ENCODE data around the gene CAPN2. TPM values are rescaled to one million over a fixed set of nuclear protein-coding genes. Genes with fewer than 3 reads are reported as not detected.

The CAPN2 gene
- total and polyA plus RNA-seq, 3 donors from 2014 or later = 99.0 to 179 (median 174) TPM

DNA sequence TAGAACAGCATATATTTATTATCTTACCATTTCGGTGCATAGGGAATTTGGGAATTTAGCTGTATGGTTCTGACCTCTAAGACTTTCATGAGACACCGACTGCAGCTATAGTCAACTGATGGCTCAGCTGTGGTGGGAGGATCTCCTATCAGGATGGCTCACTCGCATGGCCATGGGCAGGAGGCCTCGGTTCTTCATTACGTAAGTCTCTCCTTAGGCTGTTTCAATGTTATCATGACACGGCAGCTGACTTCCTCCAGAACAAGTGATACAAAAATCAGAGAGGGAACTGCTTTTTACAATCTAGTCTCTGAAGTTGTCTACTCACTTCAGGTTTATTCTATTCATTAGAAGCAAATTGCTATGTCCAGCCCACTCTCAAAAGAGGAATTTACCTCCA, 33.5 kb upstream of the CAPN2 start:
- no peak overlapping the region for H3K4me3 ChIP-seq

DNA sequence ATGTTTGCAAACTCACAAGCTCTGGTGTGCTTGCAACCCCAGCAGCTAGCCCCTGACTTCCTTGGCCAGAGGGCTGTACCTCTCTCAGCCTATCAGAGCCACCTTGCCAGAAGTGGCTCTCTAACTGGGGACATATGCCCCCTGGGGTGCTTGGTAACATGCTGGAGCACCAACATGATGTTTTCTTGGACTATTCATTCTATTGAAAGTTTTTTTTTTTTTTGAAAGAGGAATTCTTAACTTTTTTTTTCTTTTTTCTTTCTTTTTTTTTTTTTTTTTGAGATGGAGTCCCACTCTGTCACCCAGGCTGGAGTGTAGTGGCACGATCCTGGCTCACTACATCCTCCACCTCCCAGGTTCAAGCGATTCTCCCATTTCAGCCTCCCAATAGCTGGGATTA, 32.2 kb upstream of the CAPN2 start:
- no peaks in the 10 kb centered on the region for H3K27me3 ChIP-seq
- H3K4me1 ChIP-seq = no peaks in the 10 kb centered on the region
- 96 to 97% methylated on average over 2 of the region's 2 CpGs for WGBS, 2 donors
- no peak for DNase-seq
- no peak overlapping the region for H3K27ac ChIP-seq
- no peaks in the 10 kb centered on the region for H3K9me3 ChIP-seq
- no peaks in the 10 kb centered on the region for H3K36me3 ChIP-seq (ENCODE audit: low read depth, missing control alignments)
- H3K4me3 ChIP-seq = no peak overlapping the region
- intact Hi-C loops (cut with DNase I; ENCODE audit: low total_unique reads) = loop anchor here (10.0 kb wide), 1 partner anchor 545 kb away; no protein-coding TSS in a partner anchor
- TF ChIP-seq, protein P1, sequence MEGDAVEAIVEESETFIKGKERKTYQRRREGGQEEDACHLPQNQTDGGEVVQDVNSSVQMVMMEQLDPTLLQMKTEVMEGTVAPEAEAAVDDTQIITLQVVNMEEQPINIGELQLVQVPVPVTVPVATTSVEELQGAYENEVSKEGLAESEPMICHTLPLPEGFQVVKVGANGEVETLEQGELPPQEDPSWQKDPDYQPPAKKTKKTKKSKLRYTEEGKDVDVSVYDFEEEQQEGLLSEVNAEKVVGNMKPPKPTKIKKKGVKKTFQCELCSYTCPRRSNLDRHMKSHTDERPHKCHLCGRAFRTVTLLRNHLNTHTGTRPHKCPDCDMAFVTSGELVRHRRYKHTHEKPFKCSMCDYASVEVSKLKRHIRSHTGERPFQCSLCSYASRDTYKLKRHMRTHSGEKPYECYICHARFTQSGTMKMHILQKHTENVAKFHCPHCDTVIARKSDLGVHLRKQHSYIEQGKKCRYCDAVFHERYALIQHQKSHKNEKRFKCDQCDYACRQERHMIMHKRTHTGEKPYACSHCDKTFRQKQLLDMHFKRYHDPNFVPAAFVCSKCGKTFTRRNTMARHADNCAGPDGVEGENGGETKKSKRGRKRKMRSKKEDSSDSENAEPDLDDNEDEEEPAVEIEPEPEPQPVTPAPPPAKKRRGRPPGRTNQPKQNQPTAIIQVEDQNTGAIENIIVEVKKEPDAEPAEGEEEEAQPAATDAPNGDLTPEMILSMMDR (IDR thresholded peaks at IDR 0.05) = no peak
- TF ChIP-seq POLR2A (IDR thresholded peaks at IDR 0.05) = no peak

More for the DNA sequence above, 33.5 kb upstream of the CAPN2 start:
- Histone ChIP-seq H3K4me1 (no peaks in the 10 kb centered on the region), H3K9me3 (no peaks in the 10 kb centered on the region), H3K27ac (no peak overlapping the region), H3K27me3 (no peaks in the 10 kb centered on the region), H3K36me3 (ENCODE audit: low read depth, missing control alignments) (no peaks in the 10 kb centered on the region)
- no peak for DNase-seq
- 63 to 73% methylated on average over 6 of the region's 6 CpGs for WGBS, 2 donors
- TF ChIP-seq, protein P1 (IDR thresholded peaks at IDR 0.05) = no peak
- TF ChIP-seq POLR2A (IDR thresholded peaks at IDR 0.05) = no peak
- intact Hi-C loops (cut with DNase I; ENCODE audit: low total_unique reads) = no loop called here

DNA sequence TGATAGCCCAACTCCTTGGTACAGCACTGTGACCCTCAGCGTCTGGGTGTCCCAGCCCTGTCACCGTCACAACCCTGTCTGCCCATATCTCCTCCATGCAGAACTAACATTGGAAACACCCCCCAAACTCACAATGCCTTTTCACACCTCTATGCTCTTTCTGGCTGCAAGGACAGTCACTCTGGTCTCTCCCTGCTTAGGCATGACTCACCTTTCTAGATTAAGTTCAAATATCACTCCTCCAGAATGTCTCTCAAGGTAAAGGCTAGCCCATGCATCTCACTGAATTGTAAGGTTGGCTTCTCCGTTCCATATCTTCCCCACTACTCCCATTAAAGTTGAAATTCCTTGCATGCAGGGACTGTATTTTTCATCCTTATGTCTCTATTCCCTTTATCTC, 29.8 kb upstream of the CAPN2 start:
- Histone ChIP-seq H3K9me3 (no peaks in the 10 kb centered on the region), H3K4me1 (no peaks in the 10 kb centered on the region), H3K27ac (no peak overlapping the region), H3K36me3 (ENCODE audit: low read depth, missing control alignments) (no peaks in the 10 kb centered on the region), H3K27me3 (no peaks in the 10 kb centered on the region), H3K4me3 (no peak overlapping the region)
- no peak for TF ChIP-seq POLR2A (IDR thresholded peaks at IDR 0.05)
- TF ChIP-seq, protein P1 (IDR thresholded peaks at IDR 0.05) = no peak
- 93 to 98% methylated on average over 3 of the region's 3 CpGs for WGBS, 2 donors
- intact Hi-C loops (cut with DNase I; ENCODE audit: low total_unique reads) = loop anchor here (10.0 kb wide), 1 partner anchor 548 kb away; no protein-coding TSS in a partner anchor
- no peak for DNase-seq

DNA sequence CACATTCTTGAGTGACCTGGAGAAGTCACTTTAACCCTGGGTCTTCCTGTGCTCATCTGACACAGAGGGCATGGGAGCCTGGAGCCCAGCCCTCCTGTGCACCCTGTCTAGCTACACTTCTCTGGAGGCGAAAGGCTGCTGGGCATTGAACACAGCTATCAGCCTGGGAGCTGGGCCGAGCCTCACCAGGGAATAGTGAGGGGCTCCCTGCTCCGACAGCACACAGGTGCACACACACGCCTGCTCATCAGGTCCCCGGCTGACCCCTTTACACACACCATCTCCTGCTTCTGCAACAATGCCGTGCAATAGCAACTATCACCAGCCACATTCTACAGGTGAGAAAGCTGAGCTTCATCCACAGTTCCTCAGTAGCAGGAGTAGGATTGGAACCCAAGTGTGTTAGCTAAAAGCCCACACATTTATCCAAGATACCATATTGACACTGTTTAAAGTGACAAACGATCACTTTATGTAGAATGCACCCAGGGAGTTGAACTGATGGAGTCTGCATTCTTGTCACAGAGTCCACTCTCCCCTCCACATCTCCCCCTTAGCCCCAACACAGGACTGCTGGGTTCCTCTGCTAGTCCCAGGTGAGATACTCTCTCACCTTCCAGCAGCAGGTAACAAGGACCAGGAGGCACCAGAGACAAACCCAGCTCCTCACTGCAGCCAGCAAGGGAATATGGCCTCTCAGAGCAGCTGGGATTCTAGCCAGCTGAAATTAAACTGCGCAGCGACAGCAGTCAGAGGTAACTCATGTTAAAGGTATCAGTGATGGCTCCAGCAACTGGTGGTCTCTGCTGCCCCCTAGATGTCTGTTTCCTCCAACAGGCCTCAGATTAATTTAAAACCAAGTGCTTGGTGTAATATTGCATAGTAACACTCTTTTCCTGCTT, 28.5 kb upstream of the CAPN2 start:
- 74 to 75% methylated on average over 9 of the region's 9 CpGs for WGBS, 2 donors
- DNase-seq = peak; percentile 67
- Histone ChIP-seq H3K27me3 (no peaks in the 10 kb centered on the region), H3K9me3 (no peaks in the 10 kb centered on the region), H3K27ac (no peak overlapping the region), H3K36me3 (ENCODE audit: low read depth, missing control alignments) (no peaks in the 10 kb centered on the region), H3K4me1 (no peaks in the 10 kb centered on the region), H3K4me3 (no peak overlapping the region)
- TF ChIP-seq, protein P1 (IDR thresholded peaks at IDR 0.05) = peak; percentile 51 to 61 (median 53)
- no peak for TF ChIP-seq POLR2A (IDR thresholded peaks at IDR 0.05)
- intact Hi-C loops (cut with DNase I; ENCODE audit: low total_unique reads) = loop anchor here (10.0 kb wide), 1 partner anchor 549 kb away; no protein-coding TSS in a partner anchor

All from testis (tissue), 3 donors.